ENCODE data around the gene PIEZO2.
"Not testable (repeated sequence)": the region's sequence is repeated elsewhere in the genome, so short reads cannot be mapped to it uniquely, and the experiment has no call there.

The PIEZO2 gene

GRCh38 chr18:10973567-10974203 lies 175.7 kb downstream of the PIEZO2 start:
- no peak for DNase-seq (ENCODE audit: low read depth in 2 of 2)

GRCh38 chr18:10971717-10972116 lies 177.7 kb downstream of the PIEZO2 start:
- no peak for DNase-seq (ENCODE audit: low read depth in 2 of 2)

- no peak for DNase-seq (ENCODE audit: low read depth in 2 of 2)
Measured at GRCh38 chr18:10965119-10965518, 184.2 kb downstream of the PIEZO2 start.

- DNase-seq (ENCODE audit: low read depth in 2 of 2), result no peak
Measured at GRCh38 chr18:10953672-10954071, 195.7 kb downstream of the PIEZO2 start.

GRCh38 chr18:10951631-10952544 lies 197.5 kb downstream of the PIEZO2 start:
- no peak for DNase-seq (ENCODE audit: low read depth in 2 of 2)

GRCh38 chr18:10950876-10951630 lies 198.3 kb downstream of the PIEZO2 start:
- no peak for DNase-seq (ENCODE audit: low read depth in 2 of 2)

GRCh38 chr18:10950080-10950875 lies 199.1 kb downstream of the PIEZO2 start:
- no peak for DNase-seq (ENCODE audit: low read depth in 2 of 2)

GRCh38 chr18:10949655-10950054 lies 199.7 kb downstream of the PIEZO2 start:
- DNase-seq (ENCODE audit: low read depth in 2 of 2), result no peak

GRCh38 chr18:10948421-10948820 lies 200.9 kb downstream of the PIEZO2 start:
- DNase-seq (ENCODE audit: low read depth in 2 of 2), result no peak

GRCh38 chr18:10946058-10946457 lies 203.3 kb downstream of the PIEZO2 start:
- no peak for DNase-seq (ENCODE audit: low read depth in 2 of 2)

- no peak for DNase-seq (ENCODE audit: low read depth in 2 of 2)
Measured at GRCh38 chr18:10942998-10943397, 206.4 kb downstream of the PIEZO2 start.

GRCh38 chr18:10939822-10940221 lies 209.5 kb downstream of the PIEZO2 start:
- DNase-seq (ENCODE audit: low read depth in 2 of 2), result no peak

- no peak for DNase-seq (ENCODE audit: low read depth in 2 of 2)
Measured at GRCh38 chr18:10937743-10938640, 211.4 kb downstream of the PIEZO2 start.

GRCh38 chr18:10936176-10937053 lies 213.0 kb downstream of the PIEZO2 start:
- DNase-seq (ENCODE audit: low read depth in 2 of 2), result no peak

GRCh38 chr18:10935588-10935987 lies 213.8 kb downstream of the PIEZO2 start:
- DNase-seq (ENCODE audit: low read depth in 2 of 2), result no peak

GRCh38 chr18:10933648-10934047 lies 215.7 kb downstream of the PIEZO2 start:
- DNase-seq (ENCODE audit: low read depth in 2 of 2), result not testable (repeated sequence)

GRCh38 chr18:10930076-10930475 lies 219.3 kb downstream of the PIEZO2 start:
- DNase-seq (ENCODE audit: low read depth in 2 of 2), result no peak

GRCh38 chr18:10928772-10929373 lies 220.5 kb downstream of the PIEZO2 start:
- DNase-seq (ENCODE audit: low read depth in 2 of 2), result no peak

All from stimulated activated CD8-positive, alpha-beta memory T cell treated with anti-CD3 and anti-CD28 coated beads, Interleukin-15, amount 100 ng/mL, for 4 hours (primary cell).